NT2/D1 (cell line): Measurements from ENCODE around the gene NLRP6.
"Not testable (repeated sequence)": the region's sequence is repeated elsewhere in the genome, so short reads cannot be mapped to it uniquely, and the experiment has no call there.

ENCODE experiments used
- SUZ12 ChIP-seq: IDR thresholded peaks from 2 replicates; pipeline ENCODE4 v1.6.1; 2011; ENCODE audit not compliant: insufficient read length, insufficient read depth; ENCODE audit errors: extremely low read depth
- YY1 ChIP-seq: IDR thresholded peaks from 2 replicates; pipeline ENCODE4 v1.6.1; 2011; ENCODE audit not compliant: insufficient read length, insufficient read depth
- ZNF274 ChIP-seq: IDR thresholded peaks from 2 replicates; pipeline ENCODE4 v1.6.1; 2011; ENCODE audit warnings: mild to moderate bottlenecking, low read depth, low read length

- TF ChIP-seq YY1, ZNF274, SUZ12: not testable (repeated sequence)
Measured at GRCh38 chr11:268716-269145, 9.5 kb upstream of the NLRP6 start.
